Measurements from ENCODE around the gene TDRD12.

Gene TDRD12

GRCh38 chr19:32802840-32803239, 83.3 kb downstream of the TDRD12 start:
- H3K27ac ChIP-seq = no peak overlapping the region
- no peak for DNase-seq (ENCODE audit: low read depth, low spot score)

GRCh38 chr19:32808236-32808635, 88.7 kb downstream of the TDRD12 start:
- no peak for DNase-seq (ENCODE audit: low read depth, low spot score)
- H3K27ac ChIP-seq = no peak overlapping the region

- DNase-seq (ENCODE audit: low read depth, low spot score) = no peak
- no peak overlapping the region for H3K27ac ChIP-seq
Measured at GRCh38 chr19:32809254-32809653, 89.7 kb downstream of the TDRD12 start.

GRCh38 chr19:32809754-32810153, 90.2 kb downstream of the TDRD12 start:
- DNase-seq (ENCODE audit: low read depth, low spot score) = no peak
- H3K27ac ChIP-seq = no peak overlapping the region

- no peak overlapping the region for H3K27ac ChIP-seq
- no peak for DNase-seq (ENCODE audit: low read depth, low spot score)
Measured at GRCh38 chr19:32810452-32810851, 90.9 kb downstream of the TDRD12 start.

GRCh38 chr19:32811151-32811550, 91.6 kb downstream of the TDRD12 start:
- H3K27ac ChIP-seq = no peak overlapping the region
- DNase-seq (ENCODE audit: low read depth, low spot score) = no peak

- H3K27ac ChIP-seq = no peak overlapping the region
- no peak for DNase-seq (ENCODE audit: low read depth, low spot score)
Measured at GRCh38 chr19:32812036-32812435, 92.5 kb downstream of the TDRD12 start.

- no peak for DNase-seq (ENCODE audit: low read depth, low spot score)
- H3K27ac ChIP-seq = no peak overlapping the region
Measured at GRCh38 chr19:32812571-32812970, 93.0 kb downstream of the TDRD12 start.

- no peak overlapping the region for H3K27ac ChIP-seq
- no peak for DNase-seq (ENCODE audit: low read depth, low spot score)
Measured at GRCh38 chr19:32813862-32814425, 94.4 kb downstream of the TDRD12 start.

GRCh38 chr19:32814624-32815023, 95.1 kb downstream of the TDRD12 start:
- H3K27ac ChIP-seq = no peak overlapping the region
- DNase-seq (ENCODE audit: low read depth, low spot score) = no peak

- no peak for DNase-seq (ENCODE audit: low read depth, low spot score)
- no peak overlapping the region for H3K27ac ChIP-seq
Measured at GRCh38 chr19:32816555-32817099, 97.1 kb downstream of the TDRD12 start.

GRCh38 chr19:32817569-32818476, 98.3 kb downstream of the TDRD12 start:
- no peak for DNase-seq (ENCODE audit: low read depth, low spot score)
- H3K27ac ChIP-seq = no peak overlapping the region

GRCh38 chr19:32818536-32818935, 99.0 kb downstream of the TDRD12 start:
- DNase-seq (ENCODE audit: low read depth, low spot score) = no peak
- H3K27ac ChIP-seq = no peak overlapping the region

- no peak overlapping the region for H3K27ac ChIP-seq
- DNase-seq (ENCODE audit: low read depth, low spot score) = no peak
Measured at GRCh38 chr19:32819419-32820400, 100.1 kb downstream of the TDRD12 start.

- no peak overlapping the region for H3K27ac ChIP-seq
- no peak for DNase-seq (ENCODE audit: low read depth, low spot score)
Measured at GRCh38 chr19:32822916-32823746, 103.6 kb downstream of the TDRD12 start.

- H3K27ac ChIP-seq = no peak overlapping the region
- no peak for DNase-seq (ENCODE audit: low read depth, low spot score)
Measured at GRCh38 chr19:32823747-32824102, 104.2 kb downstream of the TDRD12 start.

- H3K27ac ChIP-seq = no peak overlapping the region
- no peak for DNase-seq (ENCODE audit: low read depth, low spot score)
Measured at GRCh38 chr19:32824191-32824751, 104.7 kb downstream of the TDRD12 start.

GRCh38 chr19:32824916-32825608, 105.5 kb downstream of the TDRD12 start:
- no peak for DNase-seq (ENCODE audit: low read depth, low spot score)
- no peak overlapping the region for H3K27ac ChIP-seq

- DNase-seq (ENCODE audit: low read depth, low spot score) = no peak
- no peak overlapping the region for H3K27ac ChIP-seq
Measured at GRCh38 chr19:32828139-32828538, 108.6 kb downstream of the TDRD12 start.

Measured in epithelial cell of prostate (primary cell).